HG02588 (cell line): ENCODE results near the gene ST6GALNAC1.

Experiments used
- ATAC-seq: cut with Tn5 transposase; IDR thresholded peaks from one replicate; pipeline ENCODE4 v1.9.1; 2021; ENCODE audit warnings: mild to moderate bottlenecking, moderate library complexity; ENCODE audit not compliant: unreplicated experiment

ST6GALNAC1 gene

GRCh38 chr17:76584427-76585032 lies 59.0 kb downstream of the ST6GALNAC1 start:
- no peak for ATAC-seq

- no peak for ATAC-seq
Measured at GRCh38 chr17:76582660-76583059, 60.9 kb downstream of the ST6GALNAC1 start.

GRCh38 chr17:76581515-76581914 lies 62.0 kb downstream of the ST6GALNAC1 start:
- no peak for ATAC-seq

DNA sequence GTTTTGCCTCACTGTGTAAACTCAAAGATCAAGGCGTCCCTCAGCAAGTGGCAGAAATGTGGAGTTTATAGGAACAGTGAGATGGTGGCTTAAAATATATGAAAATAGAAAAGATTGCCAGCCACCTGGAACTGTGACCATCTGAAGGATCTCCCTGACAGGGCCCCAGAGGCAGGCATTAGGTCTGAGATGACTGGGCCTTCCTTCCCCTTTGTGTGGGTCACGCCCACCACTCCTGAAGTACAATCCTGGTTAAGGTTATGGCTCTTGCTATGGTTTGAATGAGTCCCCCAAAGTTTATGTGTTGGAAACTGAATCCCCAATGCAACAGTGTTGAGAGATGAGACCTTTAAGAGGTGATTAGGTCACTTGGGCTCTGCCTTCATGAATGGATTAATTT lies 64.3 kb downstream of the ST6GALNAC1 start:
- no peak for ATAC-seq

GRCh38 chr17:76578376-76578775 lies 65.2 kb downstream of the ST6GALNAC1 start:
- ATAC-seq, result no peak

DNA sequence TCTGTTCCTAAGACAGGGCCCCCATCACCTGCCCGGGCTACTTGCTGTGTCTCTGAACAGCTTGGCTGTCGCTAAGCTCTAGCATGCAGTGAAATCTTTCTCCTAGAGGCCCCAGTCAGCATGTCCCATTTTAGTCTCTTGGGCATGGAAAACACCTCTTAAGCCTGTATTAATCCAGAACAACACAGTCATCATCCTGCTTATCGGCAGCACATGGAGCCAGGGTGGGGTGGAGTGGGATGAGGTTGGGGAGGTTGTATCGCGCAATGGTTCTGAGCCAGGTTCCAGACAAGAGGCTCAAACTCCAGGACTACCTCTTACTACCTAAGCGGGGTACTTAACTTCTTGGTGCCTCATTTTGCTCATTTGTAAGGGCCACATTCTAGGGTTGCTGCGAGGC lies 65.7 kb downstream of the ST6GALNAC1 start:
- no peak for ATAC-seq

DNA sequence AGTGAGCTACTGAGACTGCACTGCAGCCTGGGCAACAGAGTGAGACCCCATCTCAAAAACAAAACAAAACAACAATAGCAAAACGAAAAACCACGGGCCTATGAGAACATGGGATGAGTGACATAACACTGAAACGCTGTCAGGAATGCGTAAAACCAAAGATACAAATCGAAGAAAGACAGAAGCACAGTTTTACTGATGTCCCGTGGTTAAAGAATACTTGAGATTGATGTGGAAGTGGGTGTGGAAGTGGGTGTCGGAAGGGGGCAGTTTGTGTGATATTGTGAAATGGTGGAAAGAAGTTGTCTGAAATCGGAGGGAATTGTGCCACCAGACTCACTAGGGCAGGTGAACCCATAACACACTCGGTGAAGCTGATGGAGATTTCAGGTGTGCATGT lies 67.4 kb downstream of the ST6GALNAC1 start:
- ATAC-seq, result no peak

DNA sequence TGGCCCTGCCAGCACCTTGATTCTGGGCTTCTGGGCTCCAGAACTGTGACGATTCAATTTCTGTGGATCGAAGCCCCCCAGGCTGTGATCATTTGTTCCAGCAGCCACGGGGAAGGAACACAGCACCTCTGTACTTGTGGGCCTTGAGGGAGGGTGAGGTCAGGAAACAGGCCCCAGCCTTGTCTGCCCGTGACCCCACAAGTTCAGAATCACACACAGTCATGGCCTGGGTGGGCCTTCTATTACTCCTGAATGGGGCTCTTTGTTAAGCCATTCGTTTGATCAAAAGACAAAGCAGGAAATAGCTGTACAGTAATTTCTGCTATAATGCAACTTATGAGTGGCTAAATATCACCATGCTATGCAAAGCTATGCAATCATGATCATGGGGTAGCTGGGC lies 68.0 kb downstream of the ST6GALNAC1 start:
- no peak for ATAC-seq
